Measurements from ENCODE around the gene CASK. TPM values are rescaled to one million over a fixed set of nuclear protein-coding genes. Genes with fewer than 3 reads are reported as not detected.

The CASK gene
- total RNA-seq, 1 experiment from 2014 or later: 33.5 TPM

DNA sequence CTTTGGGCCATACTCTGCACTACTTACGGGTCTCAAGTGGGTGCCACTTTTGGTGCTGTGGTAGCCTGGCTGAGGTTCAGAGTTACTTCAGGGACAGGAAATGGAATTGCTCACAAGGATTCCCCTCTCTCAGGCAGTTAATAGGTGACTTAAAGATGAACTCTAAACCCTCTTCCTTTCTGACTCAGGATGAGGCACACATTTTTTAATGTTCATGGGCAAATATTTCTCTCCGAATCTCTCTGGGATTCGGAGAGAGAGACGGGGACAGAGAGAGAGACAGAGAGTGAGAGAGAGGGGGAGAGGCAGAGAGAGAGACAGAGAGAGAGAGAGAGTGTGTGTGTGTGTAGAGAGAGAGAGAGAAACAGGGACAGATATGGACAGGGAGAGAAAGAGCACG is 396.4 kb downstream of the CASK start:
- Histone ChIP-seq H3K4me3 (ENCODE audit: low read depth in 2 of 2, low read length in 2 of 2) (no peak overlapping the region), H3K36me3 (ENCODE audit: control insufficient read depth, insufficient read depth, low read length) (no peaks in the 10 kb centered on the region), H3K9me3 (ENCODE audit: control insufficient read depth, insufficient read depth, low read depth, low read length) (no peaks in the 10 kb centered on the region), H3K4me1 (ENCODE audit: control insufficient read depth, insufficient read depth, low read length) (no peaks in the 10 kb centered on the region), H3K27me3 (ENCODE audit: control insufficient read depth, insufficient read depth, low read length) (no peaks in the 10 kb centered on the region), H3K27ac (ENCODE audit: low read length) (no peak overlapping the region)
- POLR2A ChIA-PET: no interaction called here
- CTCF ChIA-PET: no interaction called here
- DNase-seq (ENCODE audit: low read depth, low spot score) (no peak), ATAC-seq (no peak)
- in situ Hi-C loops (cut with HindIII; ENCODE audit: low pct_unique_long_range_greater_than_20kb, low sequenced_read_pairs) (no loop called here), intact Hi-C loops (cut with micrococcal nuclease; ENCODE audit: unreplicated experiment) (no loop called here)
- BruUV-seq (replicated peaks): no TSS peak
- TF ChIP-seq POLR2AphosphoS5 (IDR thresholded peaks at IDR 0.05; ENCODE audit: low read depth, low read length) (no peak), TCF7L2 (IDR thresholded peaks at IDR 0.05; ENCODE audit: low read depth, low read length) (no peak), SIN3A (IDR thresholded peaks at IDR 0.05; ENCODE audit: borderline replicate concordance, insufficient read depth, low read depth, low read length) (no peak)
- TF ChIP-seq, protein P1, sequence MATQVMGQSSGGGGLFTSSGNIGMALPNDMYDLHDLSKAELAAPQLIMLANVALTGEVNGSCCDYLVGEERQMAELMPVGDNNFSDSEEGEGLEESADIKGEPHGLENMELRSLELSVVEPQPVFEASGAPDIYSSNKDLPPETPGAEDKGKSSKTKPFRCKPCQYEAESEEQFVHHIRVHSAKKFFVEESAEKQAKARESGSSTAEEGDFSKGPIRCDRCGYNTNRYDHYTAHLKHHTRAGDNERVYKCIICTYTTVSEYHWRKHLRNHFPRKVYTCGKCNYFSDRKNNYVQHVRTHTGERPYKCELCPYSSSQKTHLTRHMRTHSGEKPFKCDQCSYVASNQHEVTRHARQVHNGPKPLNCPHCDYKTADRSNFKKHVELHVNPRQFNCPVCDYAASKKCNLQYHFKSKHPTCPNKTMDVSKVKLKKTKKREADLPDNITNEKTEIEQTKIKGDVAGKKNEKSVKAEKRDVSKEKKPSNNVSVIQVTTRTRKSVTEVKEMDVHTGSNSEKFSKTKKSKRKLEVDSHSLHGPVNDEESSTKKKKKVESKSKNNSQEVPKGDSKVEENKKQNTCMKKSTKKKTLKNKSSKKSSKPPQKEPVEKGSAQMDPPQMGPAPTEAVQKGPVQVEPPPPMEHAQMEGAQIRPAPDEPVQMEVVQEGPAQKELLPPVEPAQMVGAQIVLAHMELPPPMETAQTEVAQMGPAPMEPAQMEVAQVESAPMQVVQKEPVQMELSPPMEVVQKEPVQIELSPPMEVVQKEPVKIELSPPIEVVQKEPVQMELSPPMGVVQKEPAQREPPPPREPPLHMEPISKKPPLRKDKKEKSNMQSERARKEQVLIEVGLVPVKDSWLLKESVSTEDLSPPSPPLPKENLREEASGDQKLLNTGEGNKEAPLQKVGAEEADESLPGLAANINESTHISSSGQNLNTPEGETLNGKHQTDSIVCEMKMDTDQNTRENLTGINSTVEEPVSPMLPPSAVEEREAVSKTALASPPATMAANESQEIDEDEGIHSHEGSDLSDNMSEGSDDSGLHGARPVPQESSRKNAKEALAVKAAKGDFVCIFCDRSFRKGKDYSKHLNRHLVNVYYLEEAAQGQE (IDR thresholded peaks at IDR 0.05; ENCODE audit: insufficient read depth in 1 of 2, low read depth in 2 of 2, low read length in 1 of 2): no peak
- TF ChIP-seq, protein P2, sequence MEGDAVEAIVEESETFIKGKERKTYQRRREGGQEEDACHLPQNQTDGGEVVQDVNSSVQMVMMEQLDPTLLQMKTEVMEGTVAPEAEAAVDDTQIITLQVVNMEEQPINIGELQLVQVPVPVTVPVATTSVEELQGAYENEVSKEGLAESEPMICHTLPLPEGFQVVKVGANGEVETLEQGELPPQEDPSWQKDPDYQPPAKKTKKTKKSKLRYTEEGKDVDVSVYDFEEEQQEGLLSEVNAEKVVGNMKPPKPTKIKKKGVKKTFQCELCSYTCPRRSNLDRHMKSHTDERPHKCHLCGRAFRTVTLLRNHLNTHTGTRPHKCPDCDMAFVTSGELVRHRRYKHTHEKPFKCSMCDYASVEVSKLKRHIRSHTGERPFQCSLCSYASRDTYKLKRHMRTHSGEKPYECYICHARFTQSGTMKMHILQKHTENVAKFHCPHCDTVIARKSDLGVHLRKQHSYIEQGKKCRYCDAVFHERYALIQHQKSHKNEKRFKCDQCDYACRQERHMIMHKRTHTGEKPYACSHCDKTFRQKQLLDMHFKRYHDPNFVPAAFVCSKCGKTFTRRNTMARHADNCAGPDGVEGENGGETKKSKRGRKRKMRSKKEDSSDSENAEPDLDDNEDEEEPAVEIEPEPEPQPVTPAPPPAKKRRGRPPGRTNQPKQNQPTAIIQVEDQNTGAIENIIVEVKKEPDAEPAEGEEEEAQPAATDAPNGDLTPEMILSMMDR (IDR thresholded peaks at IDR 0.05): no peak

DNA sequence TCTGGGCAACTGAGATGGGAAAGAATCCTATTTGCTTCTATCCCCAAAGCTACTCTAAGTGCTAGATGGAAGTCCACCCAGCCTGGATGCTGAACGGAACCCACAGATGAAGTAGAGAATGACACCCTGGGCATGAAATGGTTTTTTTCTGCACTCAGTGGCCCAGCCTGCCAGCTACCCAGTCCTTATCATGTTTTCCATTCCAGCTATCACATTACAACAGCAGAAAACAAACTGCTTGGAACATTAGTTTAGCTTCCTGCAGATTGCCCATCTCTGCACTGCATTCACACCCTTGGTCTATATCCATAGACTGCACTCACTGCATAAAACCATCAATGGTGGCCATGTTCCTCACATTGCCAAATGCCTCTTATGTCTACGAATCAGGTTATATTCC is 397.1 kb downstream of the CASK start:
- no peaks in the 10 kb centered on the region for H3K36me3 ChIP-seq (ENCODE audit: control insufficient read depth, insufficient read depth, low read length)
- no TSS peak for BruUV-seq (replicated peaks)
- H3K4me1 ChIP-seq (ENCODE audit: control insufficient read depth, insufficient read depth, low read length): no peaks in the 10 kb centered on the region
- no peak overlapping the region for H3K4me3 ChIP-seq (ENCODE audit: low read depth in 2 of 2, low read length in 2 of 2)
- ATAC-seq (no peak), DNase-seq (ENCODE audit: low read depth, low spot score) (no peak)
- POLR2A ChIA-PET: no interaction called here
- in situ Hi-C loops (cut with HindIII; ENCODE audit: low pct_unique_long_range_greater_than_20kb, low sequenced_read_pairs) (no loop called here), intact Hi-C loops (cut with micrococcal nuclease; ENCODE audit: unreplicated experiment) (no loop called here)
- no peak for TF ChIP-seq POLR2AphosphoS5 (IDR thresholded peaks at IDR 0.05; ENCODE audit: low read depth, low read length)
- no peak for TF ChIP-seq SIN3A (IDR thresholded peaks at IDR 0.05; ENCODE audit: borderline replicate concordance, insufficient read depth, low read depth, low read length)
- TF ChIP-seq, protein P2 (IDR thresholded peaks at IDR 0.05): no peak
- TF ChIP-seq TCF7L2 (IDR thresholded peaks at IDR 0.05; ENCODE audit: low read depth, low read length): no peak
- TF ChIP-seq, protein P1 (IDR thresholded peaks at IDR 0.05; ENCODE audit: insufficient read depth in 1 of 2, low read depth in 2 of 2, low read length in 1 of 2): no peak
- no peak overlapping the region for H3K27ac ChIP-seq (ENCODE audit: low read length)
- H3K9me3 ChIP-seq (ENCODE audit: control insufficient read depth, insufficient read depth, low read depth, low read length): no peaks in the 10 kb centered on the region
- CTCF ChIA-PET: no interaction called here
- H3K27me3 ChIP-seq (ENCODE audit: control insufficient read depth, insufficient read depth, low read length): no peaks in the 10 kb centered on the region

All from Panc1 (cell line).